GM23248 (cell line): ENCODE measurements around the gene KRTAP10-8. TPM values are rescaled to one million over a fixed set of nuclear protein-coding genes. Genes with fewer than 3 reads are reported as not detected.

Experiments used
- DNase-seq: peaks from one replicate; pipeline ENCODE4 v3.0.0-alpha.2; 2015
- H2AFZ ChIP-seq: fragments of 200-600 bp; sonication (generic); 2 replicates; pipeline ENCODE4 v1.6.1; 2016; ENCODE audit warnings: antibody characterized with exemption
- H3F3A ChIP-seq: fragments of 200-600 bp; sonication (generic); 2 replicates; pipeline ENCODE4 v1.6.1; 2016; ENCODE audit warnings: mild to moderate bottlenecking, antibody characterized with exemption, mixed run types; ENCODE audit not compliant: insufficient read depth
- H3K27ac ChIP-seq: fragments of 200-600 bp; sonication (generic); 2 replicates; pipeline ENCODE4 v1.5.1; 2016; ENCODE audit warnings: mild to moderate bottlenecking
- H3K27me3 ChIP-seq: fragments of 200-600 bp; sonication (generic); replicated peaks from 2 replicates; pipeline ENCODE4 v1.6.1; 2016; ENCODE audit warnings: mild to moderate bottlenecking; ENCODE audit not compliant: insufficient read depth
- H3K36me3 ChIP-seq: fragments of 200-600 bp; sonication (generic); 2 replicates; pipeline ENCODE4 v1.6.1; 2016; ENCODE audit warnings: low read depth, mild to moderate bottlenecking
- H3K4me1 ChIP-seq: fragments of 200-600 bp; sonication (generic); 2 replicates; pipeline ENCODE4 v1.6.1; 2016; ENCODE audit warnings: mild to moderate bottlenecking; ENCODE audit not compliant: insufficient read depth
- H3K4me2 ChIP-seq: fragments of 200-600 bp; sonication (generic); one replicate; pipeline ENCODE4 v1.6.1; 2016; ENCODE audit warnings: mild to moderate bottlenecking; ENCODE audit not compliant: unreplicated experiment
- H3K4me3 ChIP-seq: fragments of 200-600 bp; sonication (generic); 2 replicates; pipeline ENCODE4 v1.5.1; 2016; ENCODE audit warnings: mild to moderate bottlenecking
- H3K79me2 ChIP-seq: fragments of 200-600 bp; sonication (generic); 2 replicates; pipeline ENCODE4 v1.6.1; 2016; ENCODE audit warnings: mild to moderate bottlenecking; ENCODE audit not compliant: insufficient read depth
- H3K9ac ChIP-seq: fragments of 200-600 bp; sonication (generic); 2 replicates; pipeline ENCODE4 v1.6.1; 2016; ENCODE audit warnings: mild to moderate bottlenecking
- H3K9me2 ChIP-seq: fragments of 200-600 bp; sonication (generic); 2 replicates; pipeline ENCODE4 v1.6.1; 2016; ENCODE audit warnings: mixed run types, mild to moderate bottlenecking, moderate library complexity; ENCODE audit not compliant: insufficient read depth
- H3K9me3 ChIP-seq: fragments of 200-600 bp; sonication (generic); one replicate; pipeline ENCODE4 v1.6.1; 2017; ENCODE audit warnings: low read depth
- H4K20me1 ChIP-seq: fragments of 200-600 bp; sonication (generic); 2 replicates; pipeline ENCODE4 v1.6.0; 2016; ENCODE audit not compliant: insufficient read depth
- EZH2 ChIP-seq: fragments of 200-600 bp; sonication (generic); IDR thresholded peaks from 2 replicates; pipeline ENCODE4 v1.6.1; 2018; ENCODE audit warnings: antibody characterized with exemption, mild to moderate bottlenecking; ENCODE audit not compliant: insufficient read depth, poor library complexity, severe bottlenecking
- EZH2phosphoT487 ChIP-seq: fragments of 200-600 bp; sonication (generic); IDR thresholded peaks from 2 replicates; pipeline ENCODE4 v1.6.1; 2018; ENCODE audit warnings: antibody characterized with exemption, moderate library complexity, mild to moderate bottlenecking, low read depth; ENCODE audit not compliant: insufficient read depth
- WGBS, 2 experiments: methylation state at CpG; one replicate each; pipeline ENCODE4 v1.1.6; 2015 to 2017; ENCODE audit warnings: low lambda C conversion rate in 2 of 2, low coverage in 1 of 2; ENCODE audit errors: missing lambda C conversion rate in 2 of 2; 5-methylcytosine and 5-hydroxymethylcytosine counted together
- in situ Hi-C: fragments of 300-500 bp; cut with MboI; formaldehyde crosslinking; loops from 2 replicates; pipeline ENCODE4 v1.15.0; 2020
- polyA plus RNA-seq: library from polyadenylated mRNA; unstranded; fragments of >200 nt; fragmentation: Nextera tagmentation; extraction: Ambion mirVana; gene quantifications from 2 replicates; pipeline ENCODE4 v1.2.1, GENCODE V29; 2016
- total RNA-seq: library from RNA; depleted of rRNA; stranded (reverse); fragments of >200 nt; shearing (Covaris generic); gene quantifications from 2 replicates; pipeline ENCODE4 v1.2.3, GENCODE V29; 2014

KRTAP10-8 gene
- total and polyA plus RNA-seq, 2 experiments from 2014 or later: not detected

DNA sequence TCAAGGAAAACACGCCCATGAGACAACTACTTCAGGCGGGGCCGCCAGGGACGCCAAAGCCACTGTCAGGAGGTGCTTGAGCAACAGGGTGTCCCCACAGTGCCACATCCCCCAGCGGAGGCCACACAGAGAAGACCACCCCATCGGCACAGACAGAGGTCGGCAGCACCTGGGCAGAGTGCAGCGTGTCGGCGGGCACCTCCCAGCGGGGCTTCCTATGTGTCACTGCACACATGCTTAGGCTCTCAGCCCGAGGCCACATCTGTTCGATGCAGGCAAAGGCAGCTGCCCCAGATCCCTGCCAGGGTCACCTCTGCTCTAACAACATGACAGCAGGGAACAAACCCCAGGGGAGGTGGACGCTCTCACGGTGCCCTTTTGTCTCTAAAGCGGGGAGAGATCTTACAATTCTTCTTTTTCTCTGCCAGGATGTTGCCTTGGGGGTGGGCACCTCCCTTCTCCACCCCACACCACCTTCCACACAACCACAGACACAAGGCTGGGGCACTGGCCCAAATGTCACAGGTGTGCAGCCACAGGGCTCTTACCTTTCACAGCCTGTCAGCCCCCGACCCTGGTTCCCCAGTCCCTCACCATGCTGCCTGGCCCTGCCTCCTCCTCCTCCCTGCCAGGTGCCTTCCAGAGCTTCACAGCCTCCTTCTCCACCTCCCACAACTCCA lies 4.2 kb downstream of the KRTAP10-8 start:
- Histone ChIP-seq H3F3A (no peaks in the 10 kb centered on the region), H3K27ac (no peak overlapping the region), H2AFZ (no peak overlapping the region), H3K79me2 (no peaks in the 10 kb centered on the region), H3K9ac (no peak overlapping the region), H4K20me1 (no peaks in the 10 kb centered on the region), H3K4me2 (no peak overlapping the region), H3K27me3 (no peaks in the 10 kb centered on the region; the same call in 1 of the 2 replicates), H3K4me3 (no peak overlapping the region), H3K9me2 (no peaks in the 10 kb centered on the region), H3K4me1 (no peaks in the 10 kb centered on the region), H3K9me3 (no peaks in the 10 kb centered on the region), H3K36me3 (no peaks in the 10 kb centered on the region)
- DNase-seq: no peak
- in situ Hi-C loops: no loop called here
- 30 to 34% methylated on average over 16 to 17 of the region's 17 CpGs for WGBS, 2 experiments
- TF ChIP-seq EZH2phosphoT487: no peak
- no peak for TF ChIP-seq EZH2

DNA sequence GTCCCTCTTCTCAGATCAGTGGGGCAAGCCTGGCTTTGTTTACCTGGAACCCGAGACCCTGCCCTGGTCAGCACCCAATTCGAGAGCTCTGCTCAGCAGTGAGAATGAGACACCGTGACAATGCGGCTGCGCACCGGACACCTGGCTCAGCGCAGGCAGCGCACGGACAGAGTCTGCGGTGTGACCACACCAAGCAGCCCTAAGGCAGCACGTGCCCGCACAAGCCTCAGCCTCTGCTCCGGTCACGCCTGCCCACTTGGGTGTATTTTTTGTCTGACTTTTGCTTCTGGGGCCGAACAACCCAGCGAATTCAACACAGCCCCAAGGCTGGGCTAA lies 4.7 kb downstream of the KRTAP10-8 start:
- H3F3A ChIP-seq: no peaks in the 10 kb centered on the region
- H3K36me3 ChIP-seq: no peaks in the 10 kb centered on the region
- no peak overlapping the region for H3K27ac ChIP-seq
- no peaks in the 10 kb centered on the region for H3K79me2 ChIP-seq
- H3K4me3 ChIP-seq: no peak overlapping the region
- H3K4me2 ChIP-seq: no peak overlapping the region
- H3K9me2 ChIP-seq: no peaks in the 10 kb centered on the region
- no peak for DNase-seq
- H2AFZ ChIP-seq: no peak overlapping the region
- TF ChIP-seq EZH2 (no peak), EZH2phosphoT487 (no peak)
- in situ Hi-C loops: no loop called here
- 50 to 55% methylated on average over 16 of the region's 16 CpGs for WGBS, 2 experiments
- no peaks in the 10 kb centered on the region for H4K20me1 ChIP-seq
- H3K9ac ChIP-seq: no peak overlapping the region
- H3K9me3 ChIP-seq: no peaks in the 10 kb centered on the region
- H3K4me1 ChIP-seq: no peaks in the 10 kb centered on the region
- H3K27me3 ChIP-seq: no peaks in the 10 kb centered on the region; the same call in 1 of the 2 replicates

DNA sequence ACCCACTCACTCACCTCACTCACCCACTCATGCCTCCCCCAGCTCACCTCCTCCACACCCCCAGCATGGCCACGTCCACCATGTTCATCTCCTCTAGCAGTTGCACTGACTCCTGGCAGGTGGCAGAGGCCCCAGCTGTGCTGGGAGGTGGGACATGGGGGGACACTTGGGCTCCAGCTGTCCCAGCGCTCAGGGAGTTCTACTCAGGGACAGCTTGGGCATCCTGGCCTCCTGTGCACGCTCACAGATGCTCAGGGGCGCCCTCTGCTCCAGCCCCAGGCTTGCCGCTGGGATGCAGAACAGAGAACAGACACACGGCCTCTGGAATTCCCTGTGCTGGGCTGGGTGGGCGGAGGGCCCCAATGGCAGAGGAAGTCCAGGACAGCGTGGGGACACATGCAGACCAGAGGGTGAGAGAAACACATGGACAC lies 5.2 kb downstream of the KRTAP10-8 start:
- no peaks in the 10 kb centered on the region for H3K9me2 ChIP-seq
- H3K4me1 ChIP-seq: no peaks in the 10 kb centered on the region
- no peaks in the 10 kb centered on the region for H3K79me2 ChIP-seq
- DNase-seq: no peak
- H3F3A ChIP-seq: no peaks in the 10 kb centered on the region
- in situ Hi-C loops: no loop called here
- H2AFZ ChIP-seq: no peak overlapping the region
- H3K9ac ChIP-seq: no peak overlapping the region
- H4K20me1 ChIP-seq: no peaks in the 10 kb centered on the region
- H3K27ac ChIP-seq: no peak overlapping the region
- TF ChIP-seq EZH2: no peak
- no peak for TF ChIP-seq EZH2phosphoT487
- no peak overlapping the region for H3K4me3 ChIP-seq
- no peaks in the 10 kb centered on the region; the same call in 1 of the 2 replicates for H3K27me3 ChIP-seq
- no peaks in the 10 kb centered on the region for H3K9me3 ChIP-seq
- 9 to 11% methylated on average over 8 of the region's 8 CpGs for WGBS, 2 experiments
- no peaks in the 10 kb centered on the region for H3K36me3 ChIP-seq
- no peak overlapping the region for H3K4me2 ChIP-seq

DNA sequence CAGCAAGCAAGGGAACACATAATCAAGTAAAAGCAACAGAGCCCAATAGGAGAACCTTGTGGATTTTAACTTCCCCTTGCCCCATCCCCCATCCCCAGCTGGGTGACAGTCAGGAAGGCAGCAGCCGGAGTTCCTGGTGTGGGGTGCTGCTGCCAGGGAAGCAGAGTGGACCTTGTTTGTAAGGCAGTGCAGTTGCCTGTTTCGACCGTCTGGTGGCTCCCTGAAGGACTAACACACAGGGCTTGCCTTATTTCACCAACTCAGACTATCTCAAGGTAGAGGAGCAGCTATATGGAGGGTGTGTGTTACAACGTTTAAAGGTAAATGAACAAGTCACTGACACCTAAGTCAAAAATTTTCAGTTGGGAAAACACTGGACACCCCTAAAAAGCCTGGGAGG lies 6.6 kb downstream of the KRTAP10-8 start:
- TF ChIP-seq EZH2 (no peak), EZH2phosphoT487 (no peak)
- in situ Hi-C loops: no loop called here
- peak; percentile 38 for DNase-seq
- H3K79me2 ChIP-seq: no peaks in the 10 kb centered on the region
- no peak overlapping the region for H3K4me2 ChIP-seq
- no peaks in the 10 kb centered on the region for H3K9me3 ChIP-seq
- H3K4me3 ChIP-seq: no peak overlapping the region
- no peaks in the 10 kb centered on the region for H3K9me2 ChIP-seq
- no peak overlapping the region for H3K27ac ChIP-seq
- H3F3A ChIP-seq: no peaks in the 10 kb centered on the region
- no peaks in the 10 kb centered on the region for H3K4me1 ChIP-seq
- H3K27me3 ChIP-seq: no peaks in the 10 kb centered on the region; the same call in 1 of the 2 replicates
- no peak overlapping the region for H2AFZ ChIP-seq
- H3K36me3 ChIP-seq: no peaks in the 10 kb centered on the region
- H4K20me1 ChIP-seq: no peaks in the 10 kb centered on the region
- 3 to 6% methylated on average over 4 of the region's 4 CpGs for WGBS, 2 experiments
- H3K9ac ChIP-seq: no peak overlapping the region
